ENCODE data around the gene NET1. TPM values are rescaled to one million over a fixed set of nuclear protein-coding genes. Genes with fewer than 3 reads are reported as not detected.
"Not testable (repeated sequence)": the region's sequence is repeated elsewhere in the genome, so short reads cannot be mapped to it uniquely, and the experiment has no call there.

The NET1 gene
- total RNA-seq = 10 to 100 TPM; 29.9 to 38.6 TPM

- Mint-ChIP-seq H3K9me3 (ENCODE audit: insufficient read depth) (peaks cover 2% of the 10 kb centered on the region), H3K36me3 (ENCODE audit: low read depth) (peaks cover 13% of the 10 kb centered on the region), H3K27ac (peak within 1 kb of the TSS; percentile 51), H3K27me3 (ENCODE audit: low read depth) (peaks cover 25% of the 10 kb centered on the region), H3K4me1 (ENCODE audit: low read depth) (peaks cover 8% of the 10 kb centered on the region), H3K4me3 (no peak within 1 kb of the TSS)
- peak; percentile 92 for ATAC-seq
- DNase-seq = peak; percentile 81
- ChIA-PET POLR2A (no interaction called here), CTCF (interaction anchor here (1.0 to 1.5 kb wide), 3 partner anchors 30 to 597 kb away, joined by 3 to 9 read pairs (median 4); no protein-coding TSS in a partner anchor)
These were observed at the start of gene NET1 for GRCh38 chr10:5412277-5412941. Gene NET1, plus strand, starts transcription at chr10:5412557. Its CDS starts 136 bp downstream, at chr10:5412693.

GRCh38 chr10:5362873-5363272, 49.5 kb upstream of the NET1 start:
- no peak for DNase-seq
- no peak for ATAC-seq
- H3K36me3 Mint-ChIP-seq (ENCODE audit: low read depth) = no peaks in the 10 kb centered on the region
- no peak overlapping the region for H3K27ac Mint-ChIP-seq
- H3K4me1 Mint-ChIP-seq (ENCODE audit: low read depth) = no peaks in the 10 kb centered on the region
- H3K27me3 Mint-ChIP-seq (ENCODE audit: low read depth) = peaks cover 34% of the 10 kb centered on the region
- ChIA-PET CTCF (no interaction called here), POLR2A (no interaction called here)
- no peak overlapping the region for H3K4me3 Mint-ChIP-seq
- H3K9me3 Mint-ChIP-seq (ENCODE audit: insufficient read depth) = no peaks in the 10 kb centered on the region

GRCh38 chr10:5364374-5364773, 48.0 kb upstream of the NET1 start:
- Mint-ChIP-seq H3K4me1 (ENCODE audit: low read depth) (no peaks in the 10 kb centered on the region), H3K27me3 (ENCODE audit: low read depth) (peaks cover 32% of the 10 kb centered on the region), H3K9me3 (ENCODE audit: insufficient read depth) (no peaks in the 10 kb centered on the region), H3K27ac (no peak overlapping the region), H3K36me3 (ENCODE audit: low read depth) (no peaks in the 10 kb centered on the region), H3K4me3 (no peak overlapping the region)
- ChIA-PET POLR2A (no interaction called here), CTCF (no interaction called here)
- ATAC-seq (no peak), DNase-seq (no peak)

- no peak within 1 kb of the TSS for H3K4me3 Mint-ChIP-seq
- DNase-seq (no peak), ATAC-seq (no peak)
- POLR2A ChIA-PET = no interaction called here
- no peaks in the 10 kb centered on the region for H3K36me3 Mint-ChIP-seq (ENCODE audit: low read depth)
- H3K27me3 Mint-ChIP-seq (ENCODE audit: low read depth) = peaks cover 30% of the 10 kb centered on the region
- H3K9me3 Mint-ChIP-seq (ENCODE audit: insufficient read depth) = no peaks in the 10 kb centered on the region
- H3K4me1 Mint-ChIP-seq (ENCODE audit: low read depth) = no peaks in the 10 kb centered on the region
- CTCF ChIA-PET = no interaction called here
- no peak within 1 kb of the TSS for H3K27ac Mint-ChIP-seq
These were observed 47.4 kb upstream of the NET1 start, which contains the start of gene UCN3 for GRCh38 chr10:5364890-5365338. Gene UCN3, plus strand, starts transcription at chr10:5364966. Its CDS starts 8,755 bp downstream, at chr10:5373721.

- H3K4me1 Mint-ChIP-seq (ENCODE audit: low read depth) = no peaks in the 10 kb centered on the region
- no peaks in the 10 kb centered on the region for H3K36me3 Mint-ChIP-seq (ENCODE audit: low read depth)
- H3K9me3 Mint-ChIP-seq (ENCODE audit: insufficient read depth) = no peaks in the 10 kb centered on the region
- no peak overlapping the region for H3K27ac Mint-ChIP-seq
- no peak for ATAC-seq
- no peak overlapping the region for H3K4me3 Mint-ChIP-seq
- CTCF ChIA-PET = no interaction called here
- POLR2A ChIA-PET = no interaction called here
- H3K27me3 Mint-ChIP-seq (ENCODE audit: low read depth) = peaks cover 23% of the 10 kb centered on the region
- DNase-seq = no peak
These were observed 46.4 kb upstream of the NET1 start for GRCh38 chr10:5365928-5366327.

- Mint-ChIP-seq H3K27ac (no peak overlapping the region), H3K4me3 (no peak overlapping the region), H3K4me1 (ENCODE audit: low read depth) (no peaks in the 10 kb centered on the region), H3K9me3 (ENCODE audit: insufficient read depth) (no peaks in the 10 kb centered on the region), H3K27me3 (ENCODE audit: low read depth) (peaks cover 7% of the 10 kb centered on the region), H3K36me3 (ENCODE audit: low read depth) (no peaks in the 10 kb centered on the region)
- ChIA-PET CTCF (no interaction called here), POLR2A (no interaction called here)
- ATAC-seq = no peak
- no peak for DNase-seq
These were observed 42.8 kb upstream of the NET1 start for GRCh38 chr10:5369362-5370158.

- ChIA-PET CTCF (no interaction called here), POLR2A (no interaction called here)
- Mint-ChIP-seq H3K36me3 (ENCODE audit: low read depth) (no peaks in the 10 kb centered on the region), H3K27ac (no peak overlapping the region), H3K27me3 (ENCODE audit: low read depth) (peaks cover 7% of the 10 kb centered on the region), H3K4me1 (ENCODE audit: low read depth) (no peaks in the 10 kb centered on the region), H3K9me3 (ENCODE audit: insufficient read depth) (no peaks in the 10 kb centered on the region), H3K4me3 (no peak overlapping the region)
- DNase-seq (no peak), ATAC-seq (no peak)
These were observed 41.6 kb upstream of the NET1 start for GRCh38 chr10:5370493-5371352.

GRCh38 chr10:5373307-5373706, 39.0 kb upstream of the NET1 start:
- Mint-ChIP-seq H3K4me1 (ENCODE audit: low read depth) (peaks cover 5% of the 10 kb centered on the region), H3K4me3 (no peak overlapping the region), H3K27me3 (ENCODE audit: low read depth) (no peaks in the 10 kb centered on the region), H3K36me3 (ENCODE audit: low read depth) (no peaks in the 10 kb centered on the region), H3K27ac (no peak overlapping the region), H3K9me3 (ENCODE audit: insufficient read depth) (no peaks in the 10 kb centered on the region)
- ATAC-seq = no peak
- POLR2A ChIA-PET = no interaction called here
- CTCF ChIA-PET = no interaction called here
- DNase-seq = no peak

GRCh38 chr10:5373891-5374611, 38.3 kb upstream of the NET1 start:
- POLR2A ChIA-PET = no interaction called here
- CTCF ChIA-PET = no interaction called here
- Mint-ChIP-seq H3K4me3 (no peak overlapping the region), H3K27me3 (ENCODE audit: low read depth) (no peaks in the 10 kb centered on the region), H3K36me3 (ENCODE audit: low read depth) (no peaks in the 10 kb centered on the region), H3K4me1 (ENCODE audit: low read depth) (peaks cover 5% of the 10 kb centered on the region), H3K9me3 (ENCODE audit: insufficient read depth) (no peaks in the 10 kb centered on the region), H3K27ac (no peak overlapping the region)
- ATAC-seq (no peak), DNase-seq (no peak)

GRCh38 chr10:5376450-5376849, 35.9 kb upstream of the NET1 start:
- Mint-ChIP-seq H3K4me1 (ENCODE audit: low read depth) (peaks cover 5% of the 10 kb centered on the region), H3K9me3 (ENCODE audit: insufficient read depth) (no peaks in the 10 kb centered on the region), H3K27ac (no peak overlapping the region), H3K36me3 (ENCODE audit: low read depth) (no peaks in the 10 kb centered on the region), H3K27me3 (ENCODE audit: low read depth) (peaks cover 5% of the 10 kb centered on the region), H3K4me3 (no peak overlapping the region)
- CTCF ChIA-PET = interaction anchor here (2.0 kb wide), 1 partner anchor 527 kb away, joined by 7 read pairs; no protein-coding TSS in a partner anchor
- DNase-seq (no peak), ATAC-seq (no peak)
- POLR2A ChIA-PET = no interaction called here

- H3K4me1 Mint-ChIP-seq (ENCODE audit: low read depth); H3K27ac Mint-ChIP-seq; H3K9me3 Mint-ChIP-seq (ENCODE audit: insufficient read depth); H3K4me3 Mint-ChIP-seq; H3K36me3 Mint-ChIP-seq (ENCODE audit: low read depth); H3K27me3 Mint-ChIP-seq (ENCODE audit: low read depth); DNase-seq; POLR2A ChIA-PET; ATAC-seq: not testable (repeated sequence)
- CTCF ChIA-PET = interaction anchor here (2.1 kb wide), 2 partner anchors 96 to 530 kb away, joined by 8 to 17 read pairs; no protein-coding TSS in a partner anchor
These were observed 33.2 kb upstream of the NET1 start for GRCh38 chr10:5379202-5379601.

Data from activated CD8-positive, alpha-beta T cell treated with anti-CD3 and anti-CD28 coated beads, Interleukin-2, amount 10 ng/mL, durations not matched to agents 7 days and 5 days (primary cell).